ENCODE data around the gene NOL7. TPM values are rescaled to one million over a fixed set of nuclear protein-coding genes. Genes with fewer than 3 reads are reported as not detected.

Gene NOL7
- total and polyA plus RNA-seq, 2 of the 13 experiments (the other 11 are each of a cell fraction or from before 2014, with no cell fraction given): 37.8 to 186 TPM

- TF ChIP-seq ZNF580 (CRISPR knock-in tag; IDR thresholded peaks at IDR 0.05; ENCODE audit: borderline replicate concordance, low read depth) (0 out of 2 replicates have a peak, but pooled peaks have one; percentile 88), SRSF1 (optimal IDR thresholded peaks at IDR 0.05; ENCODE audit: low read depth, low read length) (peak; percentile 91), ZMAT3 (CRISPR knock-in tag; conservative IDR thresholded peaks at IDR 0.05) (peak; percentile 80), SP140L (CRISPR knock-in tag; IDR thresholded peaks at IDR 0.05; ENCODE audit: borderline replicate concordance) (peak; percentile 25; the same call in 1 of the 2 replicates), CTCF (CRISPR knock-in tag; IDR thresholded peaks at IDR 0.05) (peak; percentile 81), ZNF24 (IDR thresholded peaks at IDR 0.05) (no peak), KMT2A (CRISPR knock-in tag; IDR thresholded peaks at IDR 0.05) (peak; percentile 77; the same call in 1 of the 2 replicates), HINFP (CRISPR knock-in tag; IDR thresholded peaks at IDR 0.05; ENCODE audit: low read depth) (peak; percentile 63; the same call in 1 of the 2 replicates), ZNF510 (CRISPR knock-in tag; IDR thresholded peaks at IDR 0.05; ENCODE audit: low read depth) (0 out of 2 replicates have a peak, but pooled peaks have one; percentile 87), SKI (IDR thresholded peaks at IDR 0.05; ENCODE audit: partially characterized antibody) (peak; percentile 22), ZC3H4 (CRISPR knock-in tag; IDR thresholded peaks at IDR 0.05; ENCODE audit: borderline replicate concordance) (peak; percentile 90; the same call in 1 of the 2 replicates), ZNF142 (CRISPR knock-in tag; IDR thresholded peaks at IDR 0.05) (peak; percentile 66; the same call in 1 of the 2 replicates), RNF2 (conservative IDR thresholded peaks at IDR 0.05; ENCODE audit: low read depth) (0 out of 2 replicates have a peak, but pooled peaks have one; percentile 79), LRRFIP1 (CRISPR knock-in tag; conservative IDR thresholded peaks at IDR 0.05) (0 out of 2 replicates have a peak, but pooled peaks have one; percentile 65), KAT8 (CRISPR knock-in tag; IDR thresholded peaks at IDR 0.05) (peak; percentile 86)
These were observed 40.4 kb upstream of the NOL7 start, which contains the start of gene SIRT5 (continued) for GRCh38 chr6:13574571-13575376.
